ENCODE measurements around the gene FLRT3. TPM values are rescaled to one million over a fixed set of nuclear protein-coding genes. Genes with fewer than 3 reads are reported as not detected.

Gene FLRT3
- total RNA-seq, 1 donor from 2014 or later = 14.6 TPM

DNA sequence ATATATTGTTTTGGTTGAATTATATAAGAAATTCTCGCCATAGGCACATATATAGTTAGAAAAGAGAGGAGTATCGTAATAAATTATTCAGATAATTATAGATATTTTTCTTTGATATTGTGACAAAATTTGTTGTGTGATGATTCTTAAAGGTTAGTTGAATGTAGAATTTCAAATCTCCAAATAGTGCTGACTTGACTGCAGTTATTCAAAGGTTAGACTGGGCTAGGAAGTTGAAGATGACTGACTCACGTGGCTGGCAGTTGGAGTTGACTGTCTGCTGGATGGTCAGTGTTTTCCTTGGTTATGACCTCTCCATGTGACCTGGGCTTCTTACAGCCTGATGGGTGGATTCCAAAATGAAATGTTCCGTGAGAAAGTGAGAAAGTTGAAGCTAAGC, 55.3 kb downstream of the FLRT3 start:
- H3K36me3 ChIP-seq (ENCODE audit: insufficient read depth, low read length) = no peaks in the 10 kb centered on the region
- no peak overlapping the region for H3K27ac ChIP-seq (ENCODE audit: low read depth, low read length)
- DNase-seq (ENCODE audit: low read depth) = no peak
- H2AFZ ChIP-seq (ENCODE audit: low read depth, low read length) = no peak overlapping the region
- no peaks in the 10 kb centered on the region for H3K36me3 Mint-ChIP-seq (ENCODE audit: low read depth, unreplicated experiment)
- no peaks in the 10 kb centered on the region for H3K27me3 ChIP-seq (ENCODE audit: insufficient read depth, low read length)
- H3K9me3 Mint-ChIP-seq (ENCODE audit: unreplicated experiment) = peaks cover 3% of the 10 kb centered on the region
- H3K4me1 Mint-ChIP-seq (ENCODE audit: low read depth, unreplicated experiment) = no peaks in the 10 kb centered on the region
- no peak overlapping the region for H3K27ac Mint-ChIP-seq (ENCODE audit: unreplicated experiment)
- no peak overlapping the region for H3K9ac ChIP-seq (ENCODE audit: low read length)
- no peaks in the 10 kb centered on the region for H4K20me1 ChIP-seq (ENCODE audit: insufficient read depth, low read length)
- no peaks in the 10 kb centered on the region for H3K27me3 Mint-ChIP-seq (ENCODE audit: low read depth, unreplicated experiment)
- no peaks in the 10 kb centered on the region for H3K9me3 ChIP-seq (ENCODE audit: insufficient read depth, low read depth, low read length)
- H3K4me2 ChIP-seq (ENCODE audit: low read length) = no peak overlapping the region
- no peak overlapping the region for H3K4me3 ChIP-seq (ENCODE audit: insufficient read depth, low read depth, low read length)
- H3K79me2 ChIP-seq (ENCODE audit: insufficient read depth, low read length) = no peaks in the 10 kb centered on the region
- TF ChIP-seq, protein P1, sequence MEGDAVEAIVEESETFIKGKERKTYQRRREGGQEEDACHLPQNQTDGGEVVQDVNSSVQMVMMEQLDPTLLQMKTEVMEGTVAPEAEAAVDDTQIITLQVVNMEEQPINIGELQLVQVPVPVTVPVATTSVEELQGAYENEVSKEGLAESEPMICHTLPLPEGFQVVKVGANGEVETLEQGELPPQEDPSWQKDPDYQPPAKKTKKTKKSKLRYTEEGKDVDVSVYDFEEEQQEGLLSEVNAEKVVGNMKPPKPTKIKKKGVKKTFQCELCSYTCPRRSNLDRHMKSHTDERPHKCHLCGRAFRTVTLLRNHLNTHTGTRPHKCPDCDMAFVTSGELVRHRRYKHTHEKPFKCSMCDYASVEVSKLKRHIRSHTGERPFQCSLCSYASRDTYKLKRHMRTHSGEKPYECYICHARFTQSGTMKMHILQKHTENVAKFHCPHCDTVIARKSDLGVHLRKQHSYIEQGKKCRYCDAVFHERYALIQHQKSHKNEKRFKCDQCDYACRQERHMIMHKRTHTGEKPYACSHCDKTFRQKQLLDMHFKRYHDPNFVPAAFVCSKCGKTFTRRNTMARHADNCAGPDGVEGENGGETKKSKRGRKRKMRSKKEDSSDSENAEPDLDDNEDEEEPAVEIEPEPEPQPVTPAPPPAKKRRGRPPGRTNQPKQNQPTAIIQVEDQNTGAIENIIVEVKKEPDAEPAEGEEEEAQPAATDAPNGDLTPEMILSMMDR (IDR thresholded peaks at IDR 0.05; ENCODE audit: insufficient read depth, low read depth, low read length) = no peak
- TF ChIP-seq EZH2 (IDR thresholded peaks at IDR 0.05; ENCODE audit: insufficient read depth, low read length) = no peak
- no peaks in the 10 kb centered on the region for H3K4me1 ChIP-seq (ENCODE audit: insufficient read depth, low read length)
- H3K4me3 Mint-ChIP-seq (ENCODE audit: unreplicated experiment) = no peak overlapping the region
- FAIRE-seq = no peak
